HUES64 (cell line): ENCODE results near the gene TNN.
"Not testable (repeated sequence)": the region's sequence is repeated elsewhere in the genome, so short reads cannot be mapped to it uniquely, and the experiment has no call there.

Experiments used
- H3K27ac ChIP-seq: 2 replicates; pipeline ENCODE4 v1.7.0; 2013; ENCODE audit warnings: low read depth, low read length, inconsistent platforms
- H3K27me3 ChIP-seq: 2 replicates; pipeline ENCODE4 v1.6.1; 2013; ENCODE audit warnings: mild to moderate bottlenecking, low read length; ENCODE audit not compliant: insufficient read depth
- H3K36me3 ChIP-seq: 2 replicates; pipeline ENCODE4 v1.6.1; 2013; ENCODE audit warnings: mild to moderate bottlenecking, low read length; ENCODE audit not compliant: insufficient read depth
- H3K4me1 ChIP-seq: 2 replicates; pipeline ENCODE4 v1.6.1; 2013; ENCODE audit warnings: mild to moderate bottlenecking, low read length, moderate library complexity; ENCODE audit not compliant: insufficient read depth
- H3K4me3 ChIP-seq: 2 replicates; pipeline ENCODE4 v1.5.1; 2013; ENCODE audit warnings: mild to moderate bottlenecking, low read length, moderate library complexity
- H3K9ac ChIP-seq: 2 replicates; pipeline ENCODE4 v1.6.1; 2013; ENCODE audit warnings: mild to moderate bottlenecking, low read depth, low read length
- H3K9me3 ChIP-seq: 2 replicates; pipeline ENCODE4 v1.6.1; 2013; ENCODE audit warnings: low read depth, low read length; ENCODE audit not compliant: insufficient read depth
- WGBS: fragments of 150-250, 120-280 bp; methylation state at CpG from one replicate; pipeline ENCODE4 v1.1.7; 2013; ENCODE audit warnings: missing lambda C conversion rate; 5-methylcytosine and 5-hydroxymethylcytosine counted together

TNN gene

DNA sequence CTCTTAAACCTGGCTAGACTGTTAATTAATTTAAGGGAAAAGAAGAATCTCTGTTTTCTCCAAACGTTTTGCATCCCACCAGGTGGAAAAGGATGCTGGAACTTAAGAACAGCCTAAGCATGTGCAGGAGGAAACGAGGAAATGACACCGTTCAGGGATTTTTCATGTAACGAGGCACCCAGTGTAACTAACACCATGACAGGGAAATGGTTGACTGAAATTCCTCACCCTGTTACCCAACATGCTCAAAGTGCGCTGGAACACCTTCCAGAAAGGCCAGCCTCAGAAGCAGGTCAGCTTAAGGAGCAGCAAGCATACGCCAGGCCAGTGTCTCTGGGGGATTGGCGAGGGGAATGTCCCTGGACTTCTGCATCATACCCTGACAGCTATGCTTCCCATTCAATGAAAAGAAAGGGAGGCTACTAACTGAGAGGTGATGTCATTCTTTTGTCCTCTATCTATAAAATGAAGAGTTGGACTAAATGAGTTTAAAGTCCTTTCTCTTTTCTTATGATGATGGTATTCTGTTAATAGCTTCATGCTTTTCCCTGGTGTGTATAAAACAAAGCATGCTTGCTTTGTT is 21.6 kb downstream of the TNN start:
- 84% methylated on average over 7 of the region's 7 CpGs for WGBS
- H3K9me3 ChIP-seq, result no peaks in the 10 kb centered on the region

GRCh38 chr1:175090780-175091179 is 23.1 kb downstream of the TNN start:
- WGBS, result 100% methylated on average over 2 of the region's 2 CpGs
- no peaks in the 10 kb centered on the region for H3K9me3 ChIP-seq

More for the DNA sequence above, 21.6 kb downstream of the TNN start:
- no peaks in the 10 kb centered on the region for H3K36me3 ChIP-seq
- no peaks in the 10 kb centered on the region for H3K27me3 ChIP-seq
- no peak overlapping the region for H3K9ac ChIP-seq
- no peak overlapping the region for H3K27ac ChIP-seq
- peaks cover 4% of the 10 kb centered on the region; the same call in 1 of the 2 replicates for H3K4me1 ChIP-seq
- no peak overlapping the region for H3K4me3 ChIP-seq

GRCh38 chr1:175094626-175095025 is 27.0 kb downstream of the TNN start:
- H3K4me3 ChIP-seq, result no peak overlapping the region
- no peak overlapping the region for H3K27ac ChIP-seq
- no peaks in the 10 kb centered on the region for H3K9me3 ChIP-seq
- no peak overlapping the region for H3K9ac ChIP-seq
- no peaks in the 10 kb centered on the region for H3K36me3 ChIP-seq
- no peaks in the 10 kb centered on the region for H3K4me1 ChIP-seq
- no peaks in the 10 kb centered on the region for H3K27me3 ChIP-seq
- 90% methylated on average over 4 of the region's 4 CpGs for WGBS

More at GRCh38 chr1:175090780-175091179, 23.1 kb downstream of the TNN start:
- H3K9ac ChIP-seq, result no peak overlapping the region
- H3K4me1 ChIP-seq, result peaks cover 4% of the 10 kb centered on the region; the same call in 1 of the 2 replicates
- H3K36me3 ChIP-seq, result no peaks in the 10 kb centered on the region
- H3K4me3 ChIP-seq, result no peak overlapping the region
- H3K27ac ChIP-seq, result no peak overlapping the region
- no peaks in the 10 kb centered on the region for H3K27me3 ChIP-seq

DNA sequence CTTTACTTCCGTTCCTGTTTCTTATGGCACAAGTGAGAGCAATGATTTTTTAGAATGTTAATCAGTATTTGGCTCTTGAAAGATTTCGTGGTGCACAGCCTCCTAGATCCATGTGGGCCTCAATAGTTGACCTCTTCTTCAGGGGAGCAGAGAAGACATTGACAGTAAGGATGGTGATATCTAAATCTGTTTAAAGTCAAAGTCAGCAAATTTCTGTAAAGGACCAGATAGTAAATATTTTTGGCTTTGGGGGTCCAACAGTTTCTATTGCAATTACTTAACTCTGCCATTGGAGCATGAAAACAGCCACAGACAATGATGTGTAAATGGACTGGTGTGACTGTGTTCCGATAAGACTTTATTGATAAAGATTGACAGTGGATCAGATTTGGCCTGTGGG is 27.4 kb downstream of the TNN start:
- WGBS, result 93% methylated on average over 3 of the region's 3 CpGs
- no peaks in the 10 kb centered on the region for H3K36me3 ChIP-seq
- H3K9ac ChIP-seq, result no peak overlapping the region
- no peak overlapping the region for H3K27ac ChIP-seq
- H3K4me3 ChIP-seq, result no peak overlapping the region
- no peaks in the 10 kb centered on the region for H3K4me1 ChIP-seq
- no peaks in the 10 kb centered on the region for H3K9me3 ChIP-seq
- no peaks in the 10 kb centered on the region for H3K27me3 ChIP-seq

DNA sequence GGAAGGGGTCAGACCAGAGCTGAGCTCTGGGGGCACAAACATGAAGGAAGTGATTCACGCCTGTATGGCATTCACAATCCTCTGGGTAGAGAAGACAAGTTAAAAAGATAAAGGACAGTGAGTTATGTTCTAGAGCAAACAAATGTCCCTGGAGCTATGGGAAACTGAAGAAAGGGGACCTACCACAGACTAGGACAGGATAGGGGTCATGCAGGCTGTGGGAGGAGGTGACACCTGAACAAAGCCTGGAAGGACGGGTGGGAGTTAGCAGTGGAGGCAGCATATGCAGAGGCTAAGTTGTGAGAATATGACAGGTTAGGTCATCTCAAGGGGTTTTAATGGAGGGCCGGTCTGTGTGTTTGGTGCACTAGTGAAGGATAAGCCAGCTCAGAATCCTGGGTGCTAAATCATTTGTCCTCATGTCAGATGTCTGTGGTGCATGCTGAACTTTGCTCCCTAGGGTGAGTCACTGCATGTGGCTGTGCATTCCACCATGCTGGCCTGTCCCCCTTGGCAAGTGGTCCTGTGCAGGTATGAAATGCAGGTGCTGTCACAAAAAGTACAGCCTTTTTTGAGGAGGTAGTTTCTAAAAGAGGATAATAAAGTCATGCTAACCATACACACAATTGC is 28.5 kb downstream of the TNN start:
- Histone ChIP-seq H3K4me1 (no peaks in the 10 kb centered on the region), H3K4me3 (no peak overlapping the region), H3K9me3 (no peaks in the 10 kb centered on the region), H3K27ac (no peak overlapping the region), H3K36me3 (no peaks in the 10 kb centered on the region), H3K9ac (no peak overlapping the region), H3K27me3 (no peaks in the 10 kb centered on the region)
- WGBS, result 84% methylated on average over 3 of the region's 3 CpGs

DNA sequence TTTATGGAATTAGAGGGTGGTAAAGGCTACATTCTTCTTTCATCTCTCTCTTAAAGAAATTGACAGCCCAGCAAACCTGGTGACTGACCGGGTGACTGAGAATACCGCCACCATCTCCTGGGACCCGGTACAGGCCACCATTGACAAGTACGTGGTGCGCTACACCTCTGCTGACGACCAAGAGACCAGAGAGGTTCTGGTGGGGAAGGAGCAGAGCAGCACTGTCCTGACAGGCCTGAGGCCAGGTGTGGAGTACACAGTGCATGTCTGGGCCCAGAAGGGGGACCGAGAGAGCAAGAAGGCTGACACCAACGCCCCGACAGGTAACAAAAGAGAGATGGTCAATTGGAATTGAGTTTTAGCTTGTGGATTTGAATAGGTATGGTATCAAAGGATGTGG is 29.7 kb downstream of the TNN start:
- Histone ChIP-seq H3K4me1 (no peaks in the 10 kb centered on the region), H3K36me3 (no peaks in the 10 kb centered on the region), H3K9me3 (no peaks in the 10 kb centered on the region), H3K4me3 (no peak overlapping the region), H3K27me3 (no peaks in the 10 kb centered on the region), H3K27ac (no peak overlapping the region), H3K9ac (no peak overlapping the region)
- WGBS, result 93% methylated on average over 9 of the region's 9 CpGs

DNA sequence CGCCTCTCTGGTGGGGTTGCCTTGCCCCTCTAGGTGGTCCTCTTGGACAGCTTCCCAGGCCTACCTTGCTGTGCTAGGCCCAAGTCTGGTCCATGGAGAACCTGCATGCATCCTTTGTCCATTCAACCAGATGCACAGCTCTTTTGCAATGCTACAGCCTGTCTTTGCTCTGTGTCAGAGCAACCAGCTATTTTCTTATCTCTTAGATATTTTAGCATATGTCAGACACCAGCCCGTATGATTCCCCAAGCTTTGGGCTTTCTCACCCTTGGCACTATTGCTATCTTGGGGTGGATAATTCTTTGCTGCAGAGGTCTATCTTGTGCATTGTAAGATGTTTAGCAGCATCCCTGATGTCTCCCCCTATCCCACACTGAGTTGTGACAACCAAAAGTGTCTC is 32.3 kb downstream of the TNN start:
- Histone ChIP-seq H3K4me3 (no peak overlapping the region), H3K36me3 (no peaks in the 10 kb centered on the region), H3K27ac (no peak overlapping the region), H3K27me3 (no peaks in the 10 kb centered on the region), H3K9me3 (no peaks in the 10 kb centered on the region), H3K9ac (no peak overlapping the region), H3K4me1 (no peaks in the 10 kb centered on the region)
- WGBS, result 95% methylated on average over 2 of the region's 2 CpGs

DNA sequence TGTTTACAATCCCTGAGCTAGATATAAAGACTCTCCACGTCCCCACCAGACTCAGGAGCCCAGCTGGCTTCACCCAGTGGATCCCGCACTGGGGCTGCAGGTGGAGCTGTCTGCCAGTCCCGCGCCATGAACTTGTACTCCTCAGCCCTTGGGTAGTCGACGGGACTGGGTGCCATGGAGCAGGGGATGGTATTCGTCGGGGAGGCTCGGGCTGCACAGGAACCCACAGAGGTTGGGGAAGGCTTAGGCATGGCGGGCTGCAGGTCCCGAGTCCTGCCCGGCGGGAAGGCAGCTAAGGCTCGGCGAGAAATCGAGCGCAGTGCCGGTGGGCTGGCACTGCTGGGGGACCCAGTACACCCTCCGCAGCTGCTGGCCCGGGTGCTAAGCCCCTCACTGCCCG is 34.5 kb downstream of the TNN start:
- H3K9me3 ChIP-seq, H3K4me1 ChIP-seq, H3K9ac ChIP-seq, H3K4me3 ChIP-seq, H3K27me3 ChIP-seq, H3K27ac ChIP-seq, H3K36me3 ChIP-seq: not testable (repeated sequence)
- WGBS, result 93% methylated on average over 11 of the region's 21 CpGs

GRCh38 chr1:175106536-175106935 is 38.9 kb downstream of the TNN start:
- H3K36me3 ChIP-seq, H3K4me1 ChIP-seq, H3K27me3 ChIP-seq, H3K9me3 ChIP-seq, H3K27ac ChIP-seq, H3K4me3 ChIP-seq, H3K9ac ChIP-seq: not testable (repeated sequence)
- 94% methylated on average over 15 of the region's 15 CpGs for WGBS

DNA sequence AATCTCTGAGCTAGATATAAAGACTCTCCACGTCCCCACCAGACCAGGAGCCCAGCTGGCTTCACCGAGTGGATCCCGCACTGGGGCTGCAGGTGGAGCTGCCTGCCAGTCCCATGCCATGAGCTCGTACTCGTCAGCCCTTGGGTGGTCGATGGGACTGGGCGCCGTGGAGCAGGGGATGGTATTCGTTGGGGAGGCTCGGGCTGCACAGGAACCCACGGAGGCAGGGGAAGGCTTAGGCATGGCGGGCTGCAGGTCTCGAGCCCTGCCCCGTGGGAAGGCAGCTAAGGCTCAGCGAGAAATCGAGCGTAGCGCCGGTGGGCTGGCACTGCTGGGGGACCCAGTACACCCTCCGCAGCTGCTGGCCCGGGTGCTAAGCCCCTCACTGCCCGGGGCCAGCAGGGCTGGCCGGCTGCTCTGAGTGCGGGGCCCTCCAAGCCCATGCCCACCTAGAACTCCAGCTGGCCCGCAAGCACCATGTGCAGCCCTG is 40.7 kb downstream of the TNN start:
- H3K36me3 ChIP-seq, H3K4me3 ChIP-seq, H3K9me3 ChIP-seq, H3K9ac ChIP-seq, H3K27me3 ChIP-seq, H3K4me1 ChIP-seq, H3K27ac ChIP-seq: not testable (repeated sequence)
- 92% methylated on average over 24 of the region's 25 CpGs for WGBS

GRCh38 chr1:175114996-175115395 is 47.4 kb downstream of the TNN start:
- no peaks in the 10 kb centered on the region for H3K36me3 ChIP-seq
- H3K27ac ChIP-seq, result no peak overlapping the region
- H3K4me3 ChIP-seq, result no peak overlapping the region
- no peaks in the 10 kb centered on the region for H3K27me3 ChIP-seq
- peaks cover 10% of the 10 kb centered on the region; the same call in 1 of the 2 replicates for H3K9me3 ChIP-seq
- no peaks in the 10 kb centered on the region for H3K4me1 ChIP-seq
- 89% methylated on average over 2 of the region's 2 CpGs for WGBS
- no peak overlapping the region for H3K9ac ChIP-seq
